HCT116 (cell line): Measurements from ENCODE around the gene WDFY2. TPM values are rescaled to one million over a fixed set of nuclear protein-coding genes. Genes with fewer than 3 reads are reported as not detected.

Source experiments
- ATAC-seq: fragments of 200-7000 bp; cut with Tn5 transposase; 2 replicates; pipeline ENCODE4 v1.9.1; 2020; ENCODE audit warnings: mild to moderate bottlenecking, moderate library complexity
- BruUV-seq: library from RNA; stranded (reverse); fragments of 400-500 nt; replicated peaks from 2 replicates; lab custom pipeline; 2021; lab: Mats Ljungman, UMichigan
- CTCF ChIA-PET: fragments of 300-600 bp; sonication (Branson Sonifier 250); formaldehyde crosslinking; loops from one replicate; lab custom pipeline; 2021; ENCODE audit warnings: antibody characterized with exemption; lab: Charles Lee
- POLR2A ChIA-PET: fragments of 300-600, 350-600 bp; sonication (Branson Sonifier 250); formaldehyde crosslinking; loops from one replicate; lab custom pipeline; 2021; ENCODE audit warnings: antibody characterized with exemption; lab: Charles Lee
- RAD21 ChIA-PET, 2 experiments: fragments of 300-600 bp; sonication (Branson Sonifier 250); formaldehyde crosslinking; loops; one replicate each; lab custom pipeline; 2023; ENCODE audit warnings: low total read pairs in 2 of 2; ENCODE audit not compliant: uncharacterized antibody in 2 of 2, unreplicated experiment in 2 of 2, low non-redundant PET in 1 of 2; lab: Charles Lee
- DNase-seq: peaks from one replicate; pipeline ENCODE4 v3.0.0-alpha.2; 2010; ENCODE audit warnings: low read depth, low spot score
- H2AFZ ChIP-seq: fragments of 200-600 bp; shearing (Covaris generic), sonication (generic); 2 replicates; pipeline ENCODE4 v1.6.1; 2017; ENCODE audit warnings: low read depth, mixed run types, mixed read lengths, antibody characterized with exemption, low read length; ENCODE audit not compliant: poor library complexity, severe bottlenecking
- H3K27ac ChIP-seq: 2 replicates; pipeline ENCODE4 v1.5.1; 2012; ENCODE audit warnings: low read depth, low read length
- H3K27me3 ChIP-seq: fragments of 200-600 bp; sonication (generic); 2 replicates; pipeline ENCODE4 v1.6.1; 2016; ENCODE audit warnings: mixed run types, low read length, mixed read lengths; ENCODE audit not compliant: insufficient read depth
- H3K36me3 ChIP-seq, 2 experiments: fragments of 200-500 bp in 1 of 2; fragments of 200-600 bp in 1 of 2; sonication (Bioruptor generic) in 1 of 2; sonication (generic) in 1 of 2; 2 replicates each; pipeline versions ENCODE4 v1.5.1 to v1.6.1; 2014 to 2016; ENCODE audit warnings: low read length in 2 of 2, inconsistent platforms in 1 of 2, mixed read lengths in 1 of 2, mixed run types in 1 of 2; ENCODE audit not compliant: insufficient read depth in 2 of 2, control insufficient read depth in 1 of 2
- H3K4me1 ChIP-seq, 2 experiments: fragments of 200-600 bp in 1 of 2; sonication (generic) in 1 of 2; 2 replicates each; pipeline versions ENCODE4 v1.5.1 to v1.6.1; 2012 to 2017; ENCODE audit warnings: low read length in 2 of 2, inconsistent platforms in 1 of 2, mild to moderate bottlenecking in 1 of 2, mixed read lengths in 1 of 2, mixed run types in 1 of 2, moderate library complexity in 1 of 2; ENCODE audit not compliant: insufficient read depth in 2 of 2, control insufficient read depth in 1 of 2
- H3K4me2 ChIP-seq: fragments of 200-600 bp; sonication (generic); 2 replicates; pipeline ENCODE4 v1.6.1; 2017; ENCODE audit warnings: mixed run types, low read length, mixed read lengths
- H3K4me3 ChIP-seq, 2 experiments: fragments of 200-600 bp in 1 of 2; sonication (generic) in 1 of 2; replicated peaks in 1 of 2; 2 replicates each; pipeline ENCODE4 v1.5.1; 2011 to 2016; ENCODE audit warnings: low read length in 2 of 2, control low read depth in 1 of 2, low read depth in 1 of 2, mild to moderate bottlenecking in 1 of 2, mixed read lengths in 1 of 2, mixed run types in 1 of 2
- H3K79me2 ChIP-seq: fragments of 200-600 bp; sonication (generic); 2 replicates; pipeline ENCODE4 v1.6.1; 2017; ENCODE audit warnings: mild to moderate bottlenecking, mixed run types, low read length, moderate library complexity, mixed read lengths; ENCODE audit not compliant: insufficient read depth
- H3K9ac ChIP-seq: fragments of 200-600 bp; sonication (generic); 2 replicates; pipeline ENCODE4 v1.6.1; 2016; ENCODE audit warnings: low read length, mixed read lengths
- H3K9me2 ChIP-seq: fragments of 200-600 bp; sonication (generic), shearing (Covaris generic); 2 replicates; pipeline ENCODE4 v1.6.1; 2017; ENCODE audit warnings: mixed run types, mild to moderate bottlenecking, moderate library complexity; ENCODE audit not compliant: insufficient read depth
- H3K9me3 ChIP-seq, 2 experiments: fragments of 200-500 bp in 1 of 2; fragments of 200-600 bp in 1 of 2; sonication (Bioruptor generic) in 1 of 2; sonication (generic) in 1 of 2; 2 replicates each; pipeline ENCODE4 v1.6.1; 2014 to 2017; ENCODE audit warnings: low read length in 2 of 2, mixed read lengths in 2 of 2, inconsistent platforms in 1 of 2, low read depth in 1 of 2, mild to moderate bottlenecking in 1 of 2, mixed run types in 1 of 2, moderate library complexity in 1 of 2; ENCODE audit not compliant: control insufficient read depth in 1 of 2, insufficient read depth in 1 of 2
- H4K20me1 ChIP-seq: fragments of 200-600 bp; sonication (generic), shearing (Covaris generic); 2 replicates; pipeline ENCODE4 v1.6.1; 2017; ENCODE audit warnings: mixed run types, mild to moderate bottlenecking, moderate library complexity; ENCODE audit not compliant: insufficient read depth
- ATF3 ChIP-seq: IDR thresholded peaks from 2 replicates; pipeline ENCODE4 v1.6.1; 2012
- CBX3 ChIP-seq: IDR thresholded peaks from 2 replicates; pipeline ENCODE4 v1.6.1; 2012; ENCODE audit warnings: low read depth
- CEBPB ChIP-seq: IDR thresholded peaks from 2 replicates; pipeline ENCODE4 v1.6.1; 2012; ENCODE audit warnings: low read depth
- EGR1 ChIP-seq: IDR thresholded peaks from 2 replicates; pipeline ENCODE4 v1.6.1; 2012; ENCODE audit warnings: low read depth
- ELF1 ChIP-seq: IDR thresholded peaks from 2 replicates; pipeline ENCODE4 v1.6.1; 2012; ENCODE audit warnings: low read depth, borderline replicate concordance
- EZH2phosphoT487 ChIP-seq: fragments of 200-600 bp; IDR thresholded peaks from 2 replicates; pipeline ENCODE4 v1.6.1; 2018; ENCODE audit warnings: antibody characterized with exemption, borderline replicate concordance
- JUND ChIP-seq: IDR thresholded peaks from 2 replicates; pipeline ENCODE4 v1.6.1; 2012
- MAX ChIP-seq: IDR thresholded peaks from 2 replicates; pipeline ENCODE4 v1.6.1; 2012
- POLR2A ChIP-seq: IDR thresholded peaks from 2 replicates; pipeline ENCODE4 v1.7.0; 2011; ENCODE audit warnings: borderline replicate concordance; ENCODE audit not compliant: insufficient read depth, insufficient read length; ENCODE audit errors: extremely low read depth
- POLR2AphosphoS5 ChIP-seq: IDR thresholded peaks from 2 replicates; pipeline ENCODE4 v1.6.1; 2011; ENCODE audit warnings: mild to moderate bottlenecking, low read depth, low read length, moderate library complexity
- REST ChIP-seq: IDR thresholded peaks from 2 replicates; pipeline ENCODE4 v1.6.1; 2012; ENCODE audit warnings: low read depth
- SIN3A ChIP-seq: IDR thresholded peaks from 2 replicates; pipeline ENCODE4 v1.6.1; 2012; ENCODE audit warnings: low read depth
- SP1 ChIP-seq: IDR thresholded peaks from 2 replicates; pipeline ENCODE4 v1.6.1; 2012; ENCODE audit warnings: low read depth
- SRF ChIP-seq: IDR thresholded peaks from 2 replicates; pipeline ENCODE4 v1.6.1; 2012; ENCODE audit warnings: low read depth
- TCF7L2 ChIP-seq: IDR thresholded peaks from 2 replicates; pipeline ENCODE4 v1.7.0; 2011; ENCODE audit warnings: borderline replicate concordance, inconsistent platforms; ENCODE audit not compliant: insufficient read depth, insufficient read length; ENCODE audit errors: extremely low read depth
- YY1 ChIP-seq: IDR thresholded peaks from 2 replicates; pipeline ENCODE4 v1.6.1; 2011; ENCODE audit warnings: low read length, low read depth, moderate library complexity, mild to moderate bottlenecking; ENCODE audit not compliant: insufficient replicate concordance; ENCODE audit errors: extremely low read depth
- ZBTB33 ChIP-seq: IDR thresholded peaks from 2 replicates; pipeline ENCODE4 v1.6.1; 2011; ENCODE audit warnings: mild to moderate bottlenecking, low read length, moderate library complexity; ENCODE audit not compliant: insufficient replicate concordance; ENCODE audit errors: extremely low read depth
- ZFX ChIP-seq: fragments of 450-650 bp; IDR thresholded peaks from 2 replicates; pipeline ENCODE4 v1.6.1; 2017
- ZNF274 ChIP-seq: fragments of 200-500 bp; sonication (Bioruptor generic); IDR thresholded peaks from 2 replicates; pipeline ENCODE4 v1.6.1; 2014; ENCODE audit warnings: mild to moderate bottlenecking, low read depth, low read length, inconsistent platforms
- intact Hi-C: fragments of 100-400 bp; cut with micrococcal nuclease; formaldehyde crosslinking; loops from 2 replicates; pipeline ENCODE4 v1.10.0; 2022
- total RNA-seq: library from RNA; stranded (reverse); gene quantifications from one replicate; pipeline ENCODE4 v1.2.1, GENCODE V29; 2021; ENCODE audit not compliant: unreplicated experiment

WDFY2 gene
- total RNA-seq, 1 experiment from 2014 or later, result 6.1 TPM

- TF ChIP-seq ZBTB33, result no peak
Observed at GRCh38 chr13:51636349-51636890, 52.2 kb downstream of the WDFY2 start (continued).

GRCh38 chr13:51637852-51638215 is 53.6 kb downstream of the WDFY2 start:
- RAD21 ChIA-PET, result no interaction called here
- intact Hi-C loops, result no loop called here
- Histone ChIP-seq H3K9me2 (no peaks in the 10 kb centered on the region), H3K27me3 (no peaks in the 10 kb centered on the region), H3K4me1 (peaks cover 15 to 22% of the 10 kb centered on the region in 2 experiments), H4K20me1 (no peaks in the 10 kb centered on the region), H3K4me2 (peak overlapping the region; percentile 23), H3K36me3 (no peaks in the 10 kb centered on the region), H3K27ac (no peak overlapping the region), H3K79me2 (no peaks in the 10 kb centered on the region), H2AFZ (no peak overlapping the region), H3K9me3 (no peaks in the 10 kb centered on the region), H3K9ac (no peak overlapping the region), H3K4me3 (no peak overlapping the region)
- POLR2A ChIA-PET, result no interaction called here
- BruUV-seq, result no TSS peak
- DNase-seq (no peak), ATAC-seq (0 out of 2 replicates have a peak, but pooled peaks have one; percentile 4)
- CTCF ChIA-PET, result no interaction called here
- TF ChIP-seq POLR2AphosphoS5 (no peak), CEBPB (no peak), YY1 (no peak), ZBTB33 (no peak), SP1 (no peak), CBX3 (no peak), ZFX (no peak), REST (no peak), ZNF274 (no peak), EGR1 (no peak), SRF (no peak), TCF7L2 (no peak), MAX (no peak), EZH2phosphoT487 (no peak), ATF3 (no peak), JUND (no peak), ELF1 (no peak), POLR2A (no peak), SIN3A (no peak)
